GM20431 (cell line): Measurements from ENCODE around the gene SLC30A1.
"Not testable (repeated sequence)": the region's sequence is repeated elsewhere in the genome, so short reads cannot be mapped to it uniquely, and the experiment has no call there.

Experiments used
- in situ Hi-C: fragments of 300-500 bp; cut with MseI, MboI; formaldehyde crosslinking; loops from one replicate; pipeline ENCODE4 v1.15.0; 2020; ENCODE audit warnings: low sequenced_read_pairs; ENCODE audit not compliant: unreplicated experiment

The SLC30A1 gene

GRCh38 chr1:211588711-211589110 is 9.8 kb upstream of the SLC30A1 start:
- in situ Hi-C loops, result no loop called here

DNA sequence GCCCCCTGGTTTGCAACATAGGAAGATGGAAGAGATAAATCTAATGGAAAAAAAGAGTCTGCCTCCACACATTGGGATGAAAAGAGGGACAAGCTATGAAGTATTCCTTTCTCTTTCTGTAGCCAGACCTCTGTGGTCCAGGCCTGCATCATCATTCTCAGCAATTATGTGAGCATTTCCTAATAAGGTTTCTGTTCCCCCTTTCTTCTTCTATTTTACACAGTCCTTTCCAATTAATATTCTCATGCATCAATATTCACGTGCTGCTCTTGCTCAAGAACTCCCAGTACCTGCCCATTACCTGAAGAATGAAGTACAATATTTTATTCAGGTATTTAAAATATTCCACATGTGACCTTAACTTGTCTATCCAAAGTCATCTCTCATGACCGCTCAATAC is 8.2 kb upstream of the SLC30A1 start:
- in situ Hi-C loops, result no loop called here

- in situ Hi-C loops, result no loop called here
Measured at GRCh38 chr1:211586538-211586937, 7.6 kb upstream of the SLC30A1 start.

GRCh38 chr1:211583011-211583992 is 4.3 kb upstream of the SLC30A1 start:
- in situ Hi-C loops, result no loop called here

GRCh38 chr1:211581526-211581925 is 2.6 kb upstream of the SLC30A1 start:
- in situ Hi-C loops, result no loop called here

- in situ Hi-C loops, result no loop called here
Measured at GRCh38 chr1:211580303-211580687, 1.3 kb upstream of the SLC30A1 start.

DNA sequence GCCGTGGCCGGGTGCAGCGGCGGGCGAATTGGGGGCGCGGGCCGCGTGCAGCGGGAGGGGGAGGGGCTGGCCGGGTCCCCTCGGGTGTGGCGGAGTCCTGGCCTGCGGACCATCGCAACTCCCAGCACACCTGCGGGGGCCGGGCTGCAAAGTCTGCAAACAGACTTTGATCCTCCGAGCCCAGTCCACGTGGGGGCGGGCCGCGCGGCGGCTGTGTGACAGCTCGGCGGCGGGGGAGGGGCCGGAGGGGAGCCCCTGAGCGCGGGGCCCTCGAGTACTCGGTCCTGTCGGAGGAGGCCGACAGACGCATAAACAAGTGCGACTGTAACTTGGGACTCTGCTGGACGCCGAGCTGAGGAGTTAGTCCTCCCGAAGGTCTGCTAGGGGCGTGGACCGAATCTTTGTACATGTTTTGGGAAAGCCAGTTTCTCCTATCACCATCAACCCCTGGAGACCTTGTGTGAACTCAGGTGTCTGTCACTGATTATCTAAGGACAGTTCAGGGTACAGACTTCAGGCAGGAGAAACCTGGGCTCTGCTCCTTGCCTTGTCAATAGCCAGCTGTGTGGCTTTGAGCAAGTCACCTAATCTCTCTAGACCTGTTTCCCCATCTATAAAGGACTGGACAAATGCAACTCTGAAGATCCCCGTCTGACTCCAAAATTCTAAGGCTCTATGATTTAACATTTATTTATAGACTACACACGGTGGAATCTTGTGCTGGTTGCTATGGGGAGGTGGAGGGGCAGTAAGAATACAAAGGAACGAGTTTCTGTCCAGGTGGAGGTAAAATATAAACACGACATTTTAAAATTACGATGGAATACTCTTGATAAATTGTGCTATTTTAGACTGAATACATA is 710 bp upstream of the SLC30A1 start:
- in situ Hi-C loops, result no loop called here

GRCh38 chr1:211577819-211578639 is 932 bp downstream of the SLC30A1 start:
- in situ Hi-C loops, result no loop called here

GRCh38 chr1:211577277-211577818 is 1.6 kb downstream of the SLC30A1 start:
- in situ Hi-C loops, result no loop called here

GRCh38 chr1:211576717-211577116 is 2.2 kb downstream of the SLC30A1 start:
- in situ Hi-C loops, result no loop called here

GRCh38 chr1:211574705-211575104 is 4.3 kb downstream of the SLC30A1 start:
- in situ Hi-C loops, result no loop called here

GRCh38 chr1:211571998-211572397 is 7.0 kb downstream of the SLC30A1 start:
- in situ Hi-C loops, result no loop called here

- in situ Hi-C loops, result not testable (repeated sequence)
Measured at GRCh38 chr1:211570378-211570777, 8.6 kb downstream of the SLC30A1 start.

- in situ Hi-C loops, result no loop called here
Measured at GRCh38 chr1:211566431-211567025, 12.4 kb downstream of the SLC30A1 start.

- in situ Hi-C loops, result no loop called here
Measured at GRCh38 chr1:211564084-211564483, 14.9 kb downstream of the SLC30A1 start.

- in situ Hi-C loops, result no loop called here
Measured at GRCh38 chr1:211559222-211560010, 19.5 kb downstream of the SLC30A1 start.

DNA sequence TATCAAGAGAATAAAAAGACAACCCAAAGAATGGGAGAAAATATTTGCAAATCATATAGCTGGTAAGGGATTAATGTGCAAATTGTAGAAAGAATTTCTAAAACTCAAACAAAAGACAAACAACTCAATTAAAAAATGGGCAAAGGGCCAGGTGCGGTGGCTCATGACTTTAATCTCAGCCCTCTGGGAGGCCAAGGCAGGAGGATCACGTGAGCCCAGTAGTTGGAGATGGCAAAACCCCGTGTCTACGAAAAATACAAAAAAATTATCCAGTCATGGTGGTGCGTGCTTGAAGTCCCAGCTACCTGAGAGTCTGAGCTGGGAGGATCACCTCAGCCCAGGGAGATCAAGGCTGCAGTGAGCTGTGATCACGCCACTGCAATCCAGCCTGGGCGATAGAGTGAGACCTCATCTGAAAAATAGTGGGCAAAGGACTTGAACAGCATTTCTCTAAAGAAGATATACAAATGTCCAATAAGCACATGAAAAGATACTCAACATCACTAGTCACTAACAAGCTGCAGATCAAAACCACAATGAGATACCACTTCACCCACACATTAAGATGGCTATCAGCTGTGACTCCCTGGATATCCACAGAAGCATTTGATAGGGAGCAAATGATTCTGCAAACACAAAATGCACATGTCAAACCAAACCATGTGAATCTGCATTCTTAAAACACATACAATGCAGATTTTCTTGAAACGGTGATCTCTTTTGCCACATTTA is 20.9 kb downstream of the SLC30A1 start:
- in situ Hi-C loops, result no loop called here

DNA sequence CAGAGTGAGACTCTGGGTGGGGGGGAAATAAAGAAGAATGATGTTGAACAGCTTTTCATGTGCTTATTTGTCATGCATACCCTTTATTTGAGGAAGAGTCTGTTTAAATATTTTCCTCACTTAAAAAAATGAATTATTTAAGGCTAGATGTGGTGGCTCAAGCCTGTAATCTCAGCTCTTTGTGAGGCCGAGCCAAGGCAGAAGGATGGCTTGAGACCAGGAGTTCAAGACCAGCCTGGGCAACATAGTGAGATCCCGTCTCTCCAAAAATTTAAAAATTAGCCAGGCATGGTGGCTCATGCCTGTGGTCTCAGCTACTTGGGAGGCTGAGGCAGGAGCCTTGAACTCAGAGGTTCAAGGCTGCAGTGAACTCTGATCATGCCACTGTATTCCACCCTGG is 25.4 kb downstream of the SLC30A1 start:
- in situ Hi-C loops, result no loop called here
